ENCODE measurements around the gene DTD1.

The DTD1 gene

GRCh38 chr20:18666803-18667415, 79.1 kb downstream of the DTD1 start:
- H3K9me2 ChIP-seq (ENCODE audit: low read depth, low read length): no peaks in the 10 kb centered on the region
- no peak overlapping the region for H3K4me2 ChIP-seq (ENCODE audit: low read length)
- no peaks in the 10 kb centered on the region for H4K20me1 ChIP-seq (ENCODE audit: insufficient read depth, low read length)
- no peak overlapping the region for H3K4me3 ChIP-seq (ENCODE audit: low read depth, low read length, poor library complexity, severe bottlenecking)
- H3F3A ChIP-seq (ENCODE audit: insufficient read depth, low read length): no peaks in the 10 kb centered on the region
- H2AFZ ChIP-seq (ENCODE audit: low read length): no peak overlapping the region
- H3K27ac ChIP-seq (ENCODE audit: low read depth, low read length, poor library complexity, severe bottlenecking): no peak overlapping the region
- no peaks in the 10 kb centered on the region for H3K36me3 ChIP-seq (ENCODE audit: insufficient read depth, low read length)
- no peak overlapping the region for H3K9ac ChIP-seq (ENCODE audit: low read length)
- no peak for TF ChIP-seq EZH2 (IDR thresholded peaks at IDR 0.05; ENCODE audit: borderline replicate concordance, low read length)
- TF ChIP-seq CTCF (IDR thresholded peaks at IDR 0.05; ENCODE audit: low read length): no peak
- no peaks in the 10 kb centered on the region for H3K79me2 ChIP-seq (ENCODE audit: insufficient read depth, low read length)
- H3K9me3 ChIP-seq (ENCODE audit: low read length): no peaks in the 10 kb centered on the region
- no peaks in the 10 kb centered on the region for H3K27me3 ChIP-seq (ENCODE audit: insufficient read depth, low read length)
- no peaks in the 10 kb centered on the region for H3K4me1 ChIP-seq (ENCODE audit: insufficient read depth, low read length, severe bottlenecking)

GRCh38 chr20:18669241-18670019, 81.6 kb downstream of the DTD1 start:
- H3K27me3 ChIP-seq (ENCODE audit: insufficient read depth, low read length): no peaks in the 10 kb centered on the region
- TF ChIP-seq EZH2 (IDR thresholded peaks at IDR 0.05; ENCODE audit: borderline replicate concordance, low read length) (no peak), CTCF (IDR thresholded peaks at IDR 0.05; ENCODE audit: low read length) (no peak)
- no peaks in the 10 kb centered on the region for H3K79me2 ChIP-seq (ENCODE audit: insufficient read depth, low read length)
- H3K9me2 ChIP-seq (ENCODE audit: low read depth, low read length): no peaks in the 10 kb centered on the region
- H3K4me1 ChIP-seq (ENCODE audit: insufficient read depth, low read length, severe bottlenecking): no peaks in the 10 kb centered on the region
- no peak overlapping the region for H3K9ac ChIP-seq (ENCODE audit: low read length)
- no peaks in the 10 kb centered on the region for H3K9me3 ChIP-seq (ENCODE audit: low read length)
- no peak overlapping the region for H3K27ac ChIP-seq (ENCODE audit: low read depth, low read length, poor library complexity, severe bottlenecking)
- no peak overlapping the region for H3K4me2 ChIP-seq (ENCODE audit: low read length)
- no peaks in the 10 kb centered on the region for H4K20me1 ChIP-seq (ENCODE audit: insufficient read depth, low read length)
- H3F3A ChIP-seq (ENCODE audit: insufficient read depth, low read length): no peaks in the 10 kb centered on the region
- H2AFZ ChIP-seq (ENCODE audit: low read length): no peak overlapping the region
- no peak overlapping the region for H3K4me3 ChIP-seq (ENCODE audit: low read depth, low read length, poor library complexity, severe bottlenecking)
- no peaks in the 10 kb centered on the region for H3K36me3 ChIP-seq (ENCODE audit: insufficient read depth, low read length)

- no peaks in the 10 kb centered on the region for H3K9me2 ChIP-seq (ENCODE audit: low read depth, low read length)
- H3K79me2 ChIP-seq (ENCODE audit: insufficient read depth, low read length): no peaks in the 10 kb centered on the region
- H3K9ac ChIP-seq (ENCODE audit: low read length): no peak overlapping the region
- no peaks in the 10 kb centered on the region for H3K36me3 ChIP-seq (ENCODE audit: insufficient read depth, low read length)
- H3K4me2 ChIP-seq (ENCODE audit: low read length): no peak overlapping the region
- H3K4me3 ChIP-seq (ENCODE audit: low read depth, low read length, poor library complexity, severe bottlenecking): no peak overlapping the region
- no peaks in the 10 kb centered on the region for H3F3A ChIP-seq (ENCODE audit: insufficient read depth, low read length)
- no peak overlapping the region for H3K27ac ChIP-seq (ENCODE audit: low read depth, low read length, poor library complexity, severe bottlenecking)
- H3K9me3 ChIP-seq (ENCODE audit: low read length): no peaks in the 10 kb centered on the region
- H4K20me1 ChIP-seq (ENCODE audit: insufficient read depth, low read length): no peaks in the 10 kb centered on the region
- no peaks in the 10 kb centered on the region for H3K27me3 ChIP-seq (ENCODE audit: insufficient read depth, low read length)
- TF ChIP-seq EZH2 (IDR thresholded peaks at IDR 0.05; ENCODE audit: borderline replicate concordance, low read length): no peak
- TF ChIP-seq CTCF (IDR thresholded peaks at IDR 0.05; ENCODE audit: low read length): no peak
- no peaks in the 10 kb centered on the region for H3K4me1 ChIP-seq (ENCODE audit: insufficient read depth, low read length, severe bottlenecking)
- H2AFZ ChIP-seq (ENCODE audit: low read length): no peak overlapping the region
Observed at GRCh38 chr20:18671203-18671710, 83.4 kb downstream of the DTD1 start.
